ENCODE measurements around the gene MATCAP1.

- TF ChIP-seq CTCF (conservative IDR thresholded peaks at IDR 0.05; ENCODE audit: low read depth, low read length), result no peak
- no peak for TF ChIP-seq EZH2 (IDR thresholded peaks at IDR 0.05; ENCODE audit: borderline replicate concordance, low read depth, low read length, poor library complexity, severe bottlenecking)
These were observed 17.6 kb downstream of the MATCAP1 start for GRCh38 chr16:67166110-67166547.
